HG03354 (cell line): ENCODE results near the gene RBKS.
"Not testable (repeated sequence)": the region's sequence is repeated elsewhere in the genome, so short reads cannot be mapped to it uniquely, and the experiment has no call there.

Source experiments
- ATAC-seq: cut with Tn5 transposase; IDR thresholded peaks from one replicate; pipeline ENCODE4 v1.9.1; 2021; ENCODE audit warnings: mild to moderate bottlenecking; ENCODE audit not compliant: unreplicated experiment, poor library complexity, severe bottlenecking

Gene RBKS

DNA sequence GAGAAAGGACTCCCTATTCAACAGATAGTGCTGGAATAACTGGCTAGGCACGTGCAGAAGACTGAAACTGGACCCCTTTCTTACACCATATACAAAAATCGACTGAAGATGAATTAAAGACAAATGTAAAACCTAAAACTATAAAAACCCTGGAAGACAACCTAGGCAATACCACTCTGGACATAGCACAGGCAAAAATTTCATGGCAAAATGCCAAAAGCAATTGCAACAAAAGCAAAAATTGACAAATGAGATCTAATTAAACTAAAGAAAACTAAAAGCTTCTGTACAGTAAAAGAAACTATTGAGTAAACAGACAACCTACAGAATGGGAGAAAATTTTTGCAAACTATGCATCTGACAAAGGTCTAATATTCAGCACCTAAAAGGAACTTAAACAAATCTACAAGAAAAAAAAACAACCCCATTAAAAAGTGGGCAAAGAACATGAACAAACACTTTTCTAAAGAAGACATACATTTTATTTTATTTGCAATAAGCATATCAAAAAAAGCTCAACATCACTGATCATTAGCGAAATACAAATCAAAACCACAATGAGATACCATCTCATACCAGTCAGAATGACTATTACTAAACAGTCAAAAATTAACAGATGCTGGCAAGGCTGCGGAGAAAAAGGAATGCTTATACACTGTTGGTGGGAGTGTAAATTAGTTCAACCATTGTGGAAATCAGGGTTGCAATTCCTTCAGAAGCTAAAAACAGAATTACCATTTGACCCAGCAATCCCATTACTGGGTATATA, 8.2 kb downstream of the RBKS start:
- ATAC-seq, result not testable (repeated sequence)

DNA sequence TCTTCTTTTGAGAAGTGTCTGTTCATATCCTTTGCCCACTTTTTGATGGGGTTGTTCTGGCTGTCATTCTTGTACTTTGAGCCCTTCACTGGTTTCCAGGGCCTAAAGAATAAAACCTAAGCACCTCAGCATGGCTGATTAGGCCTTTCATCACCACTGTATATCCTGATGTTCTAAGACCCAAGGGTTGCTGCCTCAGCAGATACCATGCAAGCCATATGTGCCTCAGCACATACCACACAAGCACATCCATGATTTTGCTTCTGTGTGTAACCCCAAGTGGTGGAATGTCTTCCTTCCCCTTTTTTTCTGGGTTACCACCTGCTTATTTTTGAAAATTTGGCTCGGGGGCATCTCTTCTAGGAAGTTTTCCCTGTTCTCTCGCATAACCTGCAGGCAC, 11.4 kb downstream of the RBKS start:
- ATAC-seq, result no peak

DNA sequence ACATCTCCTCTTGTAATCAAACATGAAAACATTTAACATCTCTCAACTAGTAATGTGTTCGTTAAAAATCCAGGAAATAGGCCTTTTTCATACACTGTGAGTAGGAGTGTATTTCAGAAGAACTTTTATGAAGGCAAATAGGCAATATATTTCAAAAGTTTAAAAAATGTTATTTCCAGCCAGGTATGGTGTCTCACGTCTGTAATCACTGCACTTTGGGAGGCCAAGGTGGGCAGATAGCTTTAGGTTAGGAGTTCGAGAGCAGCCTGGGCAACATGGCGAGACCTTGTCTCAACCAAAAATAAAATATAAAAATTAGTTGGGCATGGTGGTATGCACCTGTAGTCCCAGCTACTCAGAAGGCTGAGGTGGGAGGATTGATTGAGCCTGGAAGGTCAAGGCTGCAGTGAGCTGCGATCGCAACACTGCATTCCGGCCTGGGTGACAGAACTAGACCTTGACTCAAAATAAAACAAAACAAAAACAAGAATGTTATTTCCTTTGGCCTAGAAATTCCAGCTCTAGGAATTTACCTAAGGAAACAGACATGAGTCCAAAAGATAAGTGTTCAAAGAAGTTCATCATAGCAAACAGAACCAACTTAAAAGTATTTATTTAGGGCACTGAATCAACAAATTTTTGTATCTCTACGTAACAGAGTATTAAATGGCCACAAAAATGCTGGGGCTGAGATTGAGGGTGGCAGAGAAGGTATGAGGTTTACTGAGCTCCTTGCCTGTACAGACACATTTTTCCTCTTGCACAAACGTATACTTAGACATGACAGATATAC, 14.9 kb downstream of the RBKS start:
- ATAC-seq, result no peak

DNA sequence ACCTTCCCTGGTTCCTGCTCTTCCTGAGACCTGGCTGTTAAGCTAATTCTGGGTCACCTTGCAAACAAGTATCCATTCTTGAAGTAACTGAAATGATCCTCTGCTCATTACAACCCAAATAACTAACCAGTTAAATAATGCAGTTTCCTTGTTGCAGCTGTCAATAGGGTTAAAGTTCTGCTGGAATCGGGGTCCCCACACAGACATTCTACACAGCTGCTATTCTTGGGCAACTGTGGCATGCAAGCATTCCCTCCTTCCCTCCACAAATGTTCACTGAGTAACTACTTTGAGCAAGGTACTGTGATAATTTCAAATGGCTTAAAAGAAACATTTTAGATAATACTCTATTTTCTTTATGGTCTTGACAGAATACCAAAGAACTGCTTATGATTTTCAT, 17.1 kb downstream of the RBKS start:
- no peak for ATAC-seq

DNA sequence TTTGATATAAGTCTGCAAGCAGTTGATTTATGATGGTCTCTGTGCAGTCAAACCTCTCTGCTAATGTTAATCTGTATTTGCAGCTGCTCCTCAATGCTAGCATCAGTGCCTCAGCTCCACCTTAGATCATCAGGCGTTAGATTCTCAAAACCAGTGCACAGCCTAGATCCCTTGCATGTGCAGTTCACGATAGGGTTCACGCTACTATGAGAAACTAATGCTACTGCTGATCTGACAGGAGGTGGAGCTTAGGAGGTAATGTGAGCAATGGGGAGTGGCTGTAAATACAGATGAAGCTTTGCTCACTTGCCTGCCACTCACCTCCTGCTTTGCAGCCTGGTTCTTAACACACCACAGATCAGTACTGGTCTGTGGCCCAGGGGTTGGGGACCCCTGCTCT, 18.4 kb downstream of the RBKS start:
- ATAC-seq, result no peak

DNA sequence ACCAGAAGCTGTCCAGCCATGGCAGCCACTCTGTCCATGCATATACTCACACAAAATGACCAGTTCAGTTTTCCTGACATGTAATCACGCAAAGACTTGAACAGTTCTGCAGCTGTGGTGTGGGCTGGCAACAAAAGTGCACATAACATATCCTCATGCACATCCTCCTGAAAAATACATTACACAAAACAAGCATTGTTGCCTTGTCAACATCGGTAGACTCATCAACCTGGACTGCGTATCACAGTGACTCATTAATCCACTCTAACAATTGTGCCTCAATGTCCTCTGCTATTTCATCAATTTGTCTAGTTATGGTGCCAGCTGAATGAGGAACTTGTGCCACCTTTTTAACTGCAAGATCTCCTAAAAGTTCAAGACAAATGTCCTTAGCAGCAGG, 19.5 kb downstream of the RBKS start:
- ATAC-seq, result no peak

DNA sequence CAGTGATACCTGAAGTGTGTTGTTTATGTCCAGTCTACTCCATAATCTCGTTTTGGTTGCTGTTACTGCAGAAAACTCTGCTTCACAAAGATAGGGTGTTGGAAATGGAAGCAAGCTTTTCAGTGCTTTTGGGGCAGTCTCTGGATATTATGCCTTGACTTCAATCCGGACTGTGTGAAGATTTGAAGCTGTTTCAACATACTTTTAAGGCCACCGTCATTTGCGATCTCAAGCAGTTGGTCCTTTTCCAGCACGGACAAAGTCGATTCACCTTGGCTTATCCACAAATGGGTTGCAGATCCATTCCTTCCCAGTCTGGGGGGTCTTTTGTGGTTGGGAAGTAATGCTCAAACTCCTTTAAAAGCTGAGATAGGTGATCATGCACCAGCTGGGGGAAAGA, 20.4 kb downstream of the RBKS start:
- no peak for ATAC-seq

DNA sequence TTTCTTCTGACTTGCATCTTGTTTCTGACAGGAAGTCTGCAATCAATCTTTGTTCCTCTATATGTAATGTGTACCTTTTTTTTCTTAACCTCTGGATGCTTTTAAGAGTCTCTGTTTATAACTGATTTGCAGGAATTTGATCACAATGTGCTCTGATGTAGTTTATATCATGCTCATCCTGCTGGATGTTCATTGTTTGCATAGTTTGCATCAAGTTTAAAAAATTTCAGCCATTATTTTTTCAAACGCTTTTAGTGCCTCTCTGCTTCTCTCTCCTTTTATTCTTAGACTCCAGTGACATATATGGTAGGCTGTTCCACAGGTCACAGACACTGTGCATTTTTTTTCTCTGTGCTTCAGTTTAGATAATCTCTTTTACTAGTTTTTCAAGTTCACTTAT, 23.9 kb downstream of the RBKS start:
- ATAC-seq, result no peak

DNA sequence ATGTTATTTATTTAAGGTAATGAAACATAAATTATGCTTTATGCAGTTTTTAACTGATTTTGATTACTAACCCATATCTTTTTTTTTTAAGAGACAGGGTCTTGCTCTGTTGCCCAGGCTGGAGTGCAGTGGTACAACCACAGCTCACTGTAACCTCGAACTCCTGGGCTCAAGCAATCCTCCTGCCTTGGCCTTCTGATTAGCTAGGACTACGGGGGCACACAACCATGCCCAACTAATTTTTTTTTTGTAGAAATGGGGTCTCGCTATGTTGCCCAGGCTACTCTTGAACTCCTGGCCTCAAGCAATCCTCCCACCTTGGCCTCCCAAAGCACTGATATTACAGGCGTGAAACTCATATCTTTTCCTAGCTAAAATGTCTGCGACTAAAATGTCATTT, 26.2 kb downstream of the RBKS start:
- not testable (repeated sequence) for ATAC-seq

DNA sequence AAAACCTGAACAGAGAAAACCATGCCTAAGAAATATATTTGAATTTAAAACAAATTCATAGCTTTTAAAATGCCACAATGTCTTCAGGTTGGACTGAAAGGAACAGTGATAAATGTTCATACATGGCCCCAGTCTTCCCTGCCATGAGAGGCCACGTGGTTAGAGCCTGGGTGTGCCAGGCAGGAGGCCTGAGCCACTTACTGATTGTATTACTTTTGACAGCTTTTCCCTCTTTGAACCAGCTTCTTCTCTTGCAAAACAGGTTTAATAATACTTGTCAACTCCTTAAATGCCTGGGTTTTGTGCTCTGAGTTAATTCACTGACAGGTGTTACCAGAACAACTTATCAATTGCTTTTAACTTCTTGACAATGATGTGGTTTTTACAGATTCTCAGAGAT, 27.0 kb downstream of the RBKS start:
- ATAC-seq, result no peak

DNA sequence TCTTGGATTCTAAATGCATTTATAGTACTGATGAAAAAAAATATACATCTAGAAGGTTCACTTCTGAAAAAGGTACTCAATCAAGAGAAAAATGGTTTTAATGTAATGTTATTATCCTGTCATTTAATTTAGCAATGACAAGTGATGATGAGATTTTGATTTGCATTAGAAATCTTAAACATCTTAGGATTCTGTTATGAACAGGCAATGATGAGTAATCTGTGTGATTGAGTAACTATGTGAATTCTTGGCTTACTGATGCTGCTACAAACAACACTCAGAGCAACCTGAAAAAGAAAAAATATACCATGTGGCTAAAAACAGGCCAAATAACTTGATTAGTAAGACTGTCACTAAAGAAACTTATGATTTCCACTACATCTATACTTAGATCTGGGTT, 30.1 kb downstream of the RBKS start:
- no peak for ATAC-seq

DNA sequence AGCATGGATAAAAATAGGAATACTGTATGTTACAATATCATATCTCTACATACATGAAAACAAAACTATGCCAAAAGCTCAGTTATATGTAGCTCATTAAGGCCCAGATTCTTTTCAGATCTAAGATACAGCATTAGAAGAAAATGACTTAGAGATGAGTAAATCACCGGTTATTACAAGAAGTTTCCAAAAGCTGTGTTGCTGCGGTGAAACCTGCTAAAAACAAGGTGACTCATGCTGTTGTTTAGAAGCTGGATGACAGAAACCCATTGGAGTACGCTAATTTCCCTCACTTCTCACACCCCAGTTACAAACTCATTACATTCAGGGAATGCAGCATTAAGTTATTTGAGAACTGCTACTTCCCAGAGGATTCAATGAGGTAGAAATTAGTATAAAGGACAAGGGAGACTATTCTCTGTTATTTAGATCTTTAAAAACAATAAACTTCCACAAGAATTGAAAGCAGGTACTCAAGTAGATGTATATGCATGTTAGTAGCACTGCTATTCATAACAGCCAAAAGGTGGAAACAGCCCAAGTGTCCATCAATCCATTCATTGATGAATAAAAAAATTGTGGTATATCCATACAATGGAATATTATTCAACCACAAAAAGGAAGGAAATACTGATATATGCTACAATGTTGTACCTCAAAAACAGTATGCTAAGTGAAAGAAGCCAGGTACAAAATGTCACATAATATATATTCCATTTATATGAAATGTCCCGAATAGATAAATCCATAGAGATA, 32.6 kb downstream of the RBKS start:
- ATAC-seq, result no peak

DNA sequence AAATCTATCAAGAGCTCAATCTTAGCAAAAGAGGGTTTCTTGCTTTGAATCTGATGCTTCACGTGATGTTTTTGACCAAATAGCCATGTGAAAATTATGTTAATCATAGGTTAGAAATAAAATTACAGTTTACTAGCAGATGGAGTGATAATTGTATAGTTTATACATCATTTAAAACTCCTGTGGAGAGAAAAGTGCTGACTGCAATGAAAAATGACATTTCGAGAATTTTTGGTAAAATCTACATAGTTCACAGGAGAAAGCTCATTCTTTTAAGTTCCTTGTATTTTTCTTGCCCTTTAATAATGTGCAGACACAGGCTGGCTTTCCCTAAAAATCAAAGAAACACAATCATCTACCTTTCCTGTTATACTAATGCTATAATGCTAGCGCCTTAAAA, 33.2 kb downstream of the RBKS start:
- ATAC-seq, result no peak

DNA sequence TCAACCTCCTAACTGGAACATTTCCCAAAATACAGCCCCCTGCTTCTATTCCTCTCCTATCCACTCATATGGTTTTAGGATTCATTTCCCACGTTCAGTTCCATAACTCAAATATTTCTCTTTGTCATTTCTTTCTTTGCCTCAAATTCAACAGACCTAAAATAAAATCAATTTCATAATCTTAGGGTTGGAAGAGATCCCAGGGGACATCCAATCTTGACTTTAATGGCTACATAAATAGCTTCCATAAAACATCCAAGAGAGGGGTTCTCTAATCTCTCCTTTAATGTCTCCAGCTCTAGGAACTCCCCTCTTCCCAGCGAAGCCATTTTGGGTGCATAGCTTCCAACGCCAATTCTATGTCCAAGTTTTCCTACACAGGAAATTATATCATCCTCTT, 33.8 kb downstream of the RBKS start:
- ATAC-seq, result no peak

DNA sequence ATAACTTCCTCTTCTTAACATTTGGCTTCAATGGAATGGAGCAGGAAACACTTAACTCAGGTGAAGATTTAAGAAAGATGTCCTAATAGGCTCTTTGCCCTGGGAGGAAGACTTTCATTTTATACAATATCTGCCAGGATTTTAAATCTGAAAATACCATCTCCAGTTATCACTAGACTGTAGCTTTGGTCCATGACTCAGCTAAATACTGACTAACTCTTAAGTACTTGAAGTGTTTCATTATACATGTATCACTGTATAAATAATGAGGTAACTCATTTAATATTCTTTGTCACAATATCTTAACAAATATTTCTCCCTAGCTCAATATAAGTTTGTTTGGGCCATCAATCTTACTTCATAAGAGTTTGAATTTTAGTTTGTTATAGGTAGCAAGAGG, 34.7 kb downstream of the RBKS start:
- no peak for ATAC-seq

DNA sequence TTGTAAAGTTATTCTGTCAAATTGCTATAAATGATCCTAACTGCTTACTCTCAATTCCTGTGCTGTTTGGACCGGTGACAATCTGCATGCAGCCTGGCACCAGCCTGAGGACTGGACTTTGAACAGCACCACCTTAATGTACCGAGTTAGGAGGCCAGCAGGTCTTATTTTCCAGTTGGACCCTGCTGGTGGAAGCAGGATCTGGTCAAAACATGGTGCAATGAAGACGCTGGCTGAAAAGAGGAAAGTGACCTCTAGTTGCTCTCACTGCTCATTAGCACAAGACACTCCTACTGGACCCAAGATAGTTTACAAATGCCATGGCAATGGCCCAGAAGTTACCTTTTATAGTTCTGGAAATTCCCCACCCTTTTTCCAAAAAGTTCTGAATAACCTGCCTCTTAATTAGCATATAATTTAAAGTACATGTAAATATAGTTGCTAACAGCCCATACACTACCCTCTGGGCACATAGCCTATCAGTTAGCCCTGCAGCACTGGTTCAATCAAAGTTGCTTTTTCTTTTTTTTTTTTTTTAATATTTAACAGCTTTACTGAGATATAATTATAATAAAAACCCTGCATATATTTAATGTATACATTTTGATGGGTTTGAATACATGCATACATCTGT, 35.8 kb downstream of the RBKS start:
- no peak for ATAC-seq

DNA sequence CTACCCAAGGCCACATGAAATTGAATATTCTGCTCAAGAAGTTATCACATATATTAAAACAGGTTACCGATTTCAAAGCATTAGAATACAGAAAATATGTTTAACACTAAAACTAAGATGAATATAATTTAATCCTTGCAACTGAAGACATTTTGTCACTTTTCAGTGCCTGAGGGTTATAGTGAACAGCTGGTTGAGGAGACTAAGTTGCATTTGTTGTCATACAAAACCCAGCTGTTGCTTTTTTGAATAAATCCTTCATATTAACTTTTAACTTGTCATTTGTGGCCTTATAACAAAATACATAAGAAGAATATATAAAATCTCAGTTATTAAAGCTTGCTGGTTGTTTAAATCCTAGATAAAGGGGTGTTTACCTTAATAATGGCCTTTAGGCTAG, 37.5 kb downstream of the RBKS start:
- ATAC-seq, result no peak

DNA sequence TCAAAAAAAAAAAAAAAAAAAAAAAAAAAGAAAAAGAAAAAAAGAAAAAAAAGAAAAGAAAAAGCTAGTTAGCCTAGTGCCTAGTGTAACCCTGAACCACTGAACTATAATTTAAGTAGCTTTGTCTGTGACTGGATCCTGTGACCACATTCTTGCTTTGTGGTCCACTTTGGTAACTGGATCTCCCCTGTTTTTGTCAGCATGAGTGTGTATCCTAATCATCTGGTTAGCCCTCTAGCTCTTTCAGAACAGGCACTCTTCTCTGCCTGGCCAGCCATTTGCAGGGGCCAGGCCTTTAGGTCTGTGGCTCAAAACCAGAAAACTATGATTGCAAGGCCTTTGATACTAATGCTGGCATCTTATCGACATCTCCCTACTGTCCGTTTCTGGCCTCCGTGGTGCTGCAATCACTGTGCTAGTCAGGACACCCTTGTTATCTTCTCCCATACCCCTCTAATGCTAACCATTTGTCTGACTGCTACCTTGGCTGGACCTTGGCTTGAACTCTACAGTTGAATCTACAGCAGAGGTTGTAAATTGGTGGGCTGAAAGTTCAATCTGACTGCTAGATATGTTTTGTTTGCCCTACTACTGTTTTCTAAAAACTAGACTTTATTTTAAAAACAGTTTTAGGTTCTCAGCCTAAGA, 40.5 kb downstream of the RBKS start:
- no peak for ATAC-seq

DNA sequence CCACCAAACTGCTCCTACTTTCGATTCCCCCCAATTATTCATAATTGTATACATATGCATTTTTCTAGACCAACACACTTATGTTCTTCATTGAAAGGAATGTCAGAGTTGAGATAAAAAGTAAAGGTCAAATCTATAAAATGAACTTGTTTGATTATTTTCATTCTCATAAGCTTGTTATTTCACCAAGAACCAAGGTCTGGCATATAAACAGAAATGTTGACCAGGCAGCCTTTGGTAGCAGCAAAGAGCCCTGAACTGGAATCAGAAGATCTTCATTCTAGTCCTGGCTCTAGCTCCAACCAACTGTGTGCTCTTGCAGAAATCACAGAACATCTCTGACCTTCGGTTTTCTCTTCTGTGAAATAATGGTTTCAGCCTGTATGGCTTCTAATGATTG, 42.9 kb downstream of the RBKS start:
- ATAC-seq, result no peak

DNA sequence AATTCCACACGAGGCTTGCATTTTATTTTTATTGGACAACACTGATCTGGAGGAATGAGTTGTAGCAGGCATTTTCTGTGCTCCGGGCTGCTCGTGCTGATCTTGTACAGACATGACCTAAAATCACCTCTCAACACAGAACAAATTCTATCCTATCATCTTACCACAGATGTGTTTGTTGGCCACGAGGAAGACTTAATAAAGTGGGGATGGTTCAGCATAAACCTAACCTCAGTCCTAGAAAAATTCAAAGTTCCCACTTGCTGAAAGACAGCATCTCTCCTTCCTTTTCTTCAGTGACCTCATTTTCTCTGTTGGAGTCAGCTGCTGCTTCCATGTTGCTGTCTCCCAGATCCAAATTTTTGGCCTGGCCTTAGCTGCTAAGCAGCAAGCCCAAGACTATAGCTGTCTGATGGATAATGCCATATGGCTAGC, 45.3 kb downstream of the RBKS start:
- no peak for ATAC-seq
